A549 (cell line): Measurements from ENCODE around the gene VOPP1. TPM values are rescaled to one million over a fixed set of nuclear protein-coding genes. Genes with fewer than 3 reads are reported as not detected.
"Not testable (repeated sequence)": the region's sequence is repeated elsewhere in the genome, so short reads cannot be mapped to it uniquely, and the experiment has no call there.

Experiments
- ATAC-seq, 2 experiments: fragments of 200-7000 bp in 1 of 2; fragments of >200 bp in 1 of 2; cut with Nextera tagmentation in 1 of 2; cut with Tn5 transposase in 1 of 2; 3 replicates each; pipeline versions ENCODE4 v1.8.0 to v1.9.1; 2018 to 2020; ENCODE audit warnings: mild to moderate bottlenecking in 1 of 2, moderate library complexity in 1 of 2
- CTCF ChIA-PET: fragments of 300-600 bp; sonication (Branson Sonifier 250); formaldehyde crosslinking; extraction: SDS; loops from one replicate; lab custom pipeline; 2021; ENCODE audit warnings: antibody characterized with exemption, inconsistent platforms; lab: Yijun Ruan, JAX
- POLR2A ChIA-PET: fragments of 350-600 bp; formaldehyde crosslinking; extraction: SDS; loops from one replicate; lab custom pipeline; 2021; ENCODE audit warnings: antibody characterized with exemption, inconsistent platforms; lab: Yijun Ruan, JAX
- DNase-seq, 2 experiments: peaks; one replicate each; pipeline versions ENCODE4 v3.0.0 to v3.0.0-alpha.2; 2011 to 2016; ENCODE audit warnings: low read depth in 1 of 2, low spot score in 1 of 2
- FAIRE-seq: peaks from 2 replicates; lab custom pipeline; 2011; peaks lifted over from hg19 to GRCh38; lab: Jason Lieb, UNC
- H3K27ac ChIP-seq, 2 experiments: fragments of >200 bp; sonication (Bioruptor Twin); formaldehyde crosslinking; 3 replicates each; pipeline ENCODE4 v1.5.1; 2016 to 2017
- H3K4me1 ChIP-seq: fragments of >200 bp; sonication (Bioruptor Twin); formaldehyde crosslinking; 3 replicates; pipeline ENCODE4 v1.6.1; 2016
- H3K4me2 ChIP-seq: fragments of >200 bp; sonication (Bioruptor Twin); formaldehyde crosslinking; 3 replicates; pipeline ENCODE4 v1.6.1; 2016
- H3K4me3 ChIP-seq: fragments of >200 bp; sonication (Bioruptor Twin); formaldehyde crosslinking; 3 replicates; pipeline ENCODE4 v1.5.1; 2016
- H3K9me3 ChIP-seq: fragments of >200 bp; sonication (Bioruptor Twin); formaldehyde crosslinking; 3 replicates; pipeline ENCODE4 v1.6.1; 2016
- BCL3 ChIP-seq: fragments of >200 bp; sonication (Bioruptor Twin); formaldehyde crosslinking; IDR thresholded peaks from 3 replicates; pipeline ENCODE4 v1.6.1; 2016
- CBX2 ChIP-seq: fragments of 200-600 bp; sonication (generic); IDR thresholded peaks from 2 replicates; pipeline ENCODE4 v1.6.1; 2016; ENCODE audit warnings: low read depth, mild to moderate bottlenecking, borderline replicate concordance
- CBX8 ChIP-seq: fragments of 200-600 bp; sonication (generic); IDR thresholded peaks from 2 replicates; pipeline ENCODE4 v1.6.1; 2016
- CHD4 ChIP-seq: fragments of 200-600 bp; sonication (generic); IDR thresholded peaks from 2 replicates; pipeline ENCODE4 v1.6.1; 2016; ENCODE audit warnings: antibody characterized with exemption, mild to moderate bottlenecking, borderline replicate concordance
- EHMT2 ChIP-seq: fragments of 200-600 bp; sonication (generic); IDR thresholded peaks from 2 replicates; pipeline ENCODE4 v1.6.1; 2016; ENCODE audit warnings: antibody characterized with exemption, low read depth, mild to moderate bottlenecking, moderate library complexity
- HDAC2 ChIP-seq: fragments of 200-600 bp; sonication (generic); IDR thresholded peaks from 2 replicates; pipeline ENCODE4 v1.6.1; 2016
- HOXA7 ChIP-seq: fragments of 250-450 bp; sonication (Bioruptor Pico); IDR thresholded peaks from 2 replicates; pipeline ENCODE4 v1.5.0; 2020; ENCODE audit warnings: mild to moderate bottlenecking, moderate library complexity
- HOXB13 ChIP-seq: fragments of 250-450 bp; sonication (Bioruptor Pico); IDR thresholded peaks from 2 replicates; pipeline ENCODE4 v1.5.0; 2020; ENCODE audit warnings: low read depth, mild to moderate bottlenecking, moderate library complexity
- JUN ChIP-seq, 2 experiments: fragments of >200 bp; sonication (Bioruptor Twin); formaldehyde crosslinking; IDR thresholded peaks; 2 replicates in 1 of 2; 3 replicates in 1 of 2; pipeline ENCODE4 v1.6.1; 2016 to 2017
- JUNB ChIP-seq: fragments of >200 bp; sonication (Bioruptor Twin); formaldehyde crosslinking; IDR thresholded peaks from 2 replicates; pipeline ENCODE4 v1.6.1; 2016
- MAFK ChIP-seq: fragments of 450-650 bp; IDR thresholded peaks from 2 replicates; pipeline ENCODE4 v1.6.1; 2014; ENCODE audit not compliant: partially characterized antibody
- MAZ ChIP-seq: fragments of 150-350 bp; IDR thresholded peaks from 2 replicates; pipeline ENCODE4 v1.6.1; 2014; ENCODE audit warnings: antibody characterized with exemption, low read depth, low read length, borderline replicate concordance
- MYC ChIP-seq: IDR thresholded peaks from 2 replicates; pipeline ENCODE4 v1.6.1; 2012; ENCODE audit warnings: mild to moderate bottlenecking, inconsistent platforms, low read length, improper control_type of control experiment, borderline replicate concordance
- NPAS2 ChIP-seq: fragments of 250-450 bp; sonication (Bioruptor Pico); IDR thresholded peaks from 2 replicates; pipeline ENCODE4 v1.8.0; 2022; ENCODE audit warnings: mild to moderate bottlenecking, moderate library complexity, borderline replicate concordance
- NR3C1 ChIP-seq: fragments of >200 bp; sonication (Bioruptor Twin); formaldehyde crosslinking; IDR thresholded peaks from 3 replicates; pipeline ENCODE4 v1.6.1; 2017
- RFX5 ChIP-seq: fragments of 450-650 bp; IDR thresholded peaks from 2 replicates; pipeline ENCODE4 v1.7.1; 2014; ENCODE audit warnings: antibody characterized with exemption, mild to moderate bottlenecking, moderate library complexity
- RNF2 ChIP-seq: fragments of 200-600 bp; sonication (generic); IDR thresholded peaks from 2 replicates; pipeline ENCODE4 v1.6.1; 2016; ENCODE audit warnings: low read depth, mild to moderate bottlenecking, antibody characterized with exemption, moderate library complexity, borderline replicate concordance
- ZNF302 ChIP-seq: fragments of 250-450 bp; sonication (Bioruptor Pico); IDR thresholded peaks from 2 replicates; pipeline ENCODE4 v1.9.0; 2021; ENCODE audit warnings: inconsistent platforms, mild to moderate bottlenecking, moderate library complexity
- WGBS: methylation state at CpG from one replicate; pipeline ENCODE4 v1.1.6; 2017; ENCODE audit errors: missing lambda C conversion rate; 5-methylcytosine and 5-hydroxymethylcytosine counted together
- polyA plus RNA-seq, 4 experiments: library from polyadenylated mRNA; depleted of rRNA in 3 of 4; stranded (reverse); fragments of >200 nt; fragmentation: RNase III in 1 of 4; extraction: RNeasy Plus Mini Kit Qiagen cat#74134 plus additional on column Dnase treatment in 1 of 4; gene quantifications; 2 replicates in 3 of 4; 3 replicates in 1 of 4; pipeline ENCODE4 v1.2.3, GENCODE V29; 2011 to 2017
- TF ChIP-seq, protein P1 (sequence below): fragments of 450-650 bp; IDR thresholded peaks from 2 replicates; pipeline ENCODE4 v1.6.1; 2014; ENCODE audit warnings: antibody characterized with exemption
- TF ChIP-seq, protein P2 (sequence below): fragments of 150-350 bp; IDR thresholded peaks from 2 replicates; pipeline ENCODE4 v1.6.1; 2014; ENCODE audit warnings: low read depth, mild to moderate bottlenecking, low read length
- TF ChIP-seq, protein P3 (sequence below): IDR thresholded peaks from 2 replicates; pipeline ENCODE4 v1.6.1; 2012
- TF ChIP-seq, protein P4 (sequence below): fragments of >200 bp; sonication (Bioruptor Twin); formaldehyde crosslinking; IDR thresholded peaks from 2 replicates; pipeline ENCODE4 v1.6.1; 2016

VOPP1 gene
- polyA plus RNA-seq, 2 of the 4 experiments (the other 2 are of a cell fraction): 68.1 to 73.4 TPM

DNA sequence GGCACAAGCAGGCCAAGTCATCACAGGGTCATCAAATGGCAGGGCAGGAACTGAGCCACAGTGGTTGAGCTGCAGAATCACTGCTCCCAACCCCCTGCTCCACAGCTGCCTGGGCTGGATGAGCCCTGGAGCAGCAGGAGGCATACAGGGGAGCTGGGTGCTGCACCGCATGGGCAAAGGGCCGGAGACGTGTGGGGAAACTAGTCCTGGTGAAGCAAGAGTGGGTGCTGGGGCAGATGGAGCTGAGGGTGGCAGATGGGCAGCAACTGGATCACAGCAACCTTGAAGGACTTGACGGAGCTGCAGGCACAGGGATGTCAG, 16.0 kb upstream of the VOPP1 start:
- DNase-seq: peak in 1 of 2 experiments; percentile 0
- TF ChIP-seq NR3C1 (no peak), MYC (no peak), HOXB13 (no peak), CHD4 (no peak), RNF2 (no peak), JUN (IDR thresholded peaks at IDR 0.05) (no peak), MAZ (no peak), NPAS2 (CRISPR knock-in tag) (no peak), MAFK (no peak), HOXA7 (CRISPR knock-in tag) (no peak), JUNB (no peak), HDAC2 (no peak)
- TF ChIP-seq, all 56 proteins: peak for 0
- 35% methylated on average over 4 of the region's 4 CpGs for WGBS
- Histone ChIP-seq H3K4me2 (no peak overlapping the region), H3K9me3 (no peaks in the 10 kb centered on the region), H3K4me1 (no peaks in the 10 kb centered on the region), H3K4me3 (no peak overlapping the region), H3K27ac (no peak overlapping the region)
- ChIA-PET POLR2A (no interaction called here), CTCF (no interaction called here)
- peak in 1 of 2 experiments; percentile 52; a peak in 3 of 6 replicates for ATAC-seq
- no peak for FAIRE-seq

GRCh38 chr7:55587687-55588378, 15.5 kb upstream of the VOPP1 start:
- Histone ChIP-seq H3K27ac (no peak overlapping the region), H3K9me3 (no peaks in the 10 kb centered on the region), H3K4me1 (no peaks in the 10 kb centered on the region), H3K4me2 (no peak overlapping the region), H3K4me3 (no peak overlapping the region)
- DNase-seq (no peak), FAIRE-seq (no peak), ATAC-seq (peak in 1 of 2 experiments; percentile 30; a peak in 2 of 6 replicates)
- 19% methylated on average over 7 of the region's 8 CpGs for WGBS
- POLR2A ChIA-PET: no interaction called here
- TF ChIP-seq, protein P1, sequence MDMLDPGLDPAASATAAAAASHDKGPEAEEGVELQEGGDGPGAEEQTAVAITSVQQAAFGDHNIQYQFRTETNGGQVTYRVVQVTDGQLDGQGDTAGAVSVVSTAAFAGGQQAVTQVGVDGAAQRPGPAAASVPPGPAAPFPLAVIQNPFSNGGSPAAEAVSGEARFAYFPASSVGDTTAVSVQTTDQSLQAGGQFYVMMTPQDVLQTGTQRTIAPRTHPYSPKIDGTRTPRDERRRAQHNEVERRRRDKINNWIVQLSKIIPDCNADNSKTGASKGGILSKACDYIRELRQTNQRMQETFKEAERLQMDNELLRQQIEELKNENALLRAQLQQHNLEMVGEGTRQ: no peak
- no peak for TF ChIP-seq EHMT2
- CTCF ChIA-PET: no interaction called here

- H3K4me3 ChIP-seq, H3K9me3 ChIP-seq, POLR2A ChIA-PET, DNase-seq, H3K27ac ChIP-seq, H3K4me2 ChIP-seq, H3K4me1 ChIP-seq, ATAC-seq, FAIRE-seq: not testable (repeated sequence)
- WGBS: 36% methylated on average over 8 of the region's 9 CpGs
- CTCF ChIA-PET: interaction anchor here (1.0 to 1.6 kb wide), 3 partner anchors 10 to 149 kb away, joined by 3 read pairs; partner anchors contain the start of gene VOPP1
These were observed 10.4 kb upstream of the VOPP1 start for GRCh38 chr7:55582656-55583055.

DNA sequence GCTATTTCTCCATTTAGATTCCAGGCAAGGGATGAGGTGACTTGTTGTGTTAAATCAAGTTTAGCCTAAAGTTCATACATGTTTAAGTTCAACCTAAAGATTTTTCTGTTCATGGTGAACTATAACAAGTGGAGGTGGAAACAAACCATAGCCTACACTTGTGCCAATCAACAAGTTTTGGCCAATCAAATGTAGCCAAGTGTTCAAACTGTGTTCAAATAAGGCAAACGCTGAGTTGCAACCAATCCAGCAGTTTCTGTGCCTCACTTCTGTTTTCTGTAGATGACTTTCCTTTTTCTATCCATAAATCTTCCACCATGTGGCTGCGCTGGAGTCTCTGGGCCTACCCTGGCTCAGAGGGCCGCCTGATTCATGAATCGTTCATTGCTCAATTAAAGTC, 4.5 kb upstream of the VOPP1 start:
- Histone ChIP-seq H3K4me2 (no peak overlapping the region), H3K4me1 (peaks cover 15% of the 10 kb centered on the region), H3K4me3 (no peak overlapping the region), H3K9me3 (no peaks in the 10 kb centered on the region), H3K27ac (no peak overlapping the region)
- CTCF ChIA-PET: no interaction called here
- POLR2A ChIA-PET: no interaction called here
- no peak for DNase-seq
- 56% methylated on average over 4 of the region's 4 CpGs for WGBS
- no peak for FAIRE-seq
- no peak for TF ChIP-seq RNF2
- TF ChIP-seq ZNF302: no peak
- no peak for TF ChIP-seq HDAC2
- no peak for ATAC-seq

DNA sequence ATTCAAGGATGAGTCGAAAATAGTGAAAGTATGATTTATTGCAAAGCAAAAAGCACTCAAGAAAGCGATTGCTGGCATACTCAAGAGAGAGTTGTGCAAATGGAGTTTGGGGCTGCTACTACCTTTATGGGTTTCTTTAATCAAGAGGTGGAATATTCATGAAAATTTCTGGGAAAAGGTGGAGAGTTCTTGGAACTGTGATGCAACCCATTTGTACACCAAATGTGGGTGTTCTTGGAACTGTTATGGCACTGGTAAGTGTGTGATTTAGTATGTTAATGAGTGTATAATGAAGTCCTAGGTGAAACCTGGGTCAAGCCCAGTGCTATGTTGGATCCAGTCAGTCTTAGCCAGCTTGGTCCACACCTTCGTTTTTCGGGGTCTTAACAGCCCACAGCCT, 3.4 kb upstream of the VOPP1 start:
- FAIRE-seq: no peak
- Histone ChIP-seq H3K4me2 (no peak overlapping the region), H3K9me3 (no peaks in the 10 kb centered on the region), H3K4me3 (no peak overlapping the region), H3K27ac (no peak overlapping the region), H3K4me1 (peaks cover 18% of the 10 kb centered on the region)
- DNase-seq: no peak
- ATAC-seq: no peak
- WGBS: 53% methylated on average over 4 of the region's 4 CpGs
- ChIA-PET CTCF (no interaction called here), POLR2A (no interaction called here)
- no peak for TF ChIP-seq BCL3
- TF ChIP-seq, protein P2, sequence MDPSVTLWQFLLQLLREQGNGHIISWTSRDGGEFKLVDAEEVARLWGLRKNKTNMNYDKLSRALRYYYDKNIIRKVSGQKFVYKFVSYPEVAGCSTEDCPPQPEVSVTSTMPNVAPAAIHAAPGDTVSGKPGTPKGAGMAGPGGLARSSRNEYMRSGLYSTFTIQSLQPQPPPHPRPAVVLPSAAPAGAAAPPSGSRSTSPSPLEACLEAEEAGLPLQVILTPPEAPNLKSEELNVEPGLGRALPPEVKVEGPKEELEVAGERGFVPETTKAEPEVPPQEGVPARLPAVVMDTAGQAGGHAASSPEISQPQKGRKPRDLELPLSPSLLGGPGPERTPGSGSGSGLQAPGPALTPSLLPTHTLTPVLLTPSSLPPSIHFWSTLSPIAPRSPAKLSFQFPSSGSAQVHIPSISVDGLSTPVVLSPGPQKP: no peak
- TF ChIP-seq CBX8: no peak
- TF ChIP-seq RFX5: no peak
- TF ChIP-seq, protein P1: no peak
- TF ChIP-seq, protein P3, sequence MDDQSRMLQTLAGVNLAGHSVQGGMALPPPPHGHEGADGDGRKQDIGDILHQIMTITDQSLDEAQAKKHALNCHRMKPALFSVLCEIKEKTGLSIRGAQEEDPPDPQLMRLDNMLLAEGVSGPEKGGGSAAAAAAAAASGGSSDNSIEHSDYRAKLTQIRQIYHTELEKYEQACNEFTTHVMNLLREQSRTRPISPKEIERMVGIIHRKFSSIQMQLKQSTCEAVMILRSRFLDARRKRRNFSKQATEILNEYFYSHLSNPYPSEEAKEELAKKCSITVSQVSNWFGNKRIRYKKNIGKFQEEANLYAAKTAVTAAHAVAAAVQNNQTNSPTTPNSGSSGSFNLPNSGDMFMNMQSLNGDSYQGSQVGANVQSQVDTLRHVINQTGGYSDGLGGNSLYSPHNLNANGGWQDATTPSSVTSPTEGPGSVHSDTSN: no peak
- TF ChIP-seq NR3C1: no peak
- TF ChIP-seq, protein P4, sequence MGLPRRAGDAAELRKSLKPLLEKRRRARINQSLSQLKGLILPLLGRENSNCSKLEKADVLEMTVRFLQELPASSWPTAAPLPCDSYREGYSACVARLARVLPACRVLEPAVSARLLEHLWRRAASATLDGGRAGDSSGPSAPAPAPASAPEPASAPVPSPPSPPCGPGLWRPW: no peak
- no peak for TF ChIP-seq CBX2
- no peak for TF ChIP-seq HOXB13
